Suprapubic skin (tissue), 4 donors: ENCODE results near the gene SCN5A. TPM values are rescaled to one million over a fixed set of nuclear protein-coding genes. Genes with fewer than 3 reads are reported as not detected.
"Not testable (repeated sequence)": the region's sequence is repeated elsewhere in the genome, so short reads cannot be mapped to it uniquely, and the experiment has no call there.

ENCODE experiments used
- DNase-seq, 2 donors: peaks; one replicate each; pipeline ENCODE4 v3.0.0-alpha.2; 2019; ENCODE audit warnings: low spot score in 2 of 2
- H3K27ac ChIP-seq: fragments of 200-600 bp; sonication (generic); one replicate; pipeline ENCODE4 v1.5.1; 2019
- H3K27me3 ChIP-seq: fragments of 200-600 bp; sonication (generic); one replicate; pipeline ENCODE4 v1.5.1; 2019
- H3K36me3 ChIP-seq: fragments of 200-600 bp; sonication (generic); one replicate; pipeline ENCODE4 v1.5.1; 2019
- H3K4me1 ChIP-seq: fragments of 200-600 bp; sonication (generic); one replicate; pipeline ENCODE4 v1.5.1; 2019
- H3K4me3 ChIP-seq: fragments of 200-600 bp; sonication (generic); one replicate; pipeline ENCODE4 v1.5.1; 2019; ENCODE audit warnings: mild to moderate bottlenecking
- H3K9me3 ChIP-seq: fragments of 200-600 bp; sonication (generic); one replicate; pipeline ENCODE4 v1.5.1; 2019
- EP300 ChIP-seq: sonication (generic); formaldehyde crosslinking; IDR thresholded peaks from one replicate; pipeline ENCODE4 v1.6.1; 2017; ENCODE audit warnings: antibody characterized with exemption
- POLR2A ChIP-seq, 2 donors: fragments of 450-650 bp; IDR thresholded peaks; one replicate each; pipeline ENCODE4 v1.6.1; 2017; ENCODE audit warnings: antibody characterized with exemption in 2 of 2, mild to moderate bottlenecking in 2 of 2, moderate library complexity in 2 of 2
- POLR2AphosphoS5 ChIP-seq, 3 donors: sonication (generic); formaldehyde crosslinking; IDR thresholded peaks; one replicate each; pipeline ENCODE4 v1.6.1; 2017; ENCODE audit warnings: antibody characterized with exemption in 3 of 3
- whole genome bisulfite sequencing: methylation state at CpG from one replicate; pipeline ENCODE4 v1.1.5; 2018; 5-methylcytosine and 5-hydroxymethylcytosine counted together
- total RNA-seq, 4 donors: library from RNA; depleted of rRNA; stranded (reverse); fragments of >200 nt; gene quantifications; one replicate each; pipeline ENCODE4 v1.1.0, GENCODE V29; 2016
- TF ChIP-seq, protein P1 (sequence below), 2 donors: fragments of 200-600 bp in 1 of 2; fragments of 450-650 bp in 1 of 2; sonication (generic) in 1 of 2; IDR thresholded peaks; one replicate each; pipeline ENCODE4 v1.5.1; 2016 to 2019; ENCODE audit warnings: antibody characterized with exemption in 2 of 2, mild to moderate bottlenecking in 1 of 2, moderate library complexity in 1 of 2

SCN5A gene
- total RNA-seq, 4 donors from 2014 or later, result 0.15 to 1.1 (median 1.0) TPM; not detected in 1

DNA sequence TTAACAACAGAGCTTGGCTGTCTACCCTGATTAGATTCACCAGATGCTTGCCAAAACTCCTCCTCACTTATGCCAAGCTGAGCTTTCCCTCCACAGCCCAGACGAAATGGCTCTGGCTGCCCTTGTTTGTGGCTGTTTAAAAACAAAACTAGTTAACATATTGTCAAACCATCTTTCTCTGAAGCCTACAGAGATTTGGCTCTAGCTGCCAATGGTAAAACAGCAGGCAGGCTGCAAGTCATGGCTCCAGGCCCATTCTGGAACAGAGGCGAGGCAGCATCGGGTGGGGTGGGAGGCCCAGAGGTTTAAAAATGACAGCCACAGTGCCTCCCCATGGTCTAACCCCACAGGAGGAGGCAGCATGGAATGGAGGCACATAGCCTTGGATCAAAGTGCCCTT lies 75.9 kb downstream of the SCN5A start:
- Histone ChIP-seq H3K9me3 (no peaks in the 10 kb centered on the region), H3K4me3 (no peak overlapping the region), H3K27ac (no peak overlapping the region), H3K36me3 (no peaks in the 10 kb centered on the region), H3K27me3 (peaks cover 9% of the 10 kb centered on the region), H3K4me1 (no peaks in the 10 kb centered on the region)
- TF ChIP-seq, protein P1, sequence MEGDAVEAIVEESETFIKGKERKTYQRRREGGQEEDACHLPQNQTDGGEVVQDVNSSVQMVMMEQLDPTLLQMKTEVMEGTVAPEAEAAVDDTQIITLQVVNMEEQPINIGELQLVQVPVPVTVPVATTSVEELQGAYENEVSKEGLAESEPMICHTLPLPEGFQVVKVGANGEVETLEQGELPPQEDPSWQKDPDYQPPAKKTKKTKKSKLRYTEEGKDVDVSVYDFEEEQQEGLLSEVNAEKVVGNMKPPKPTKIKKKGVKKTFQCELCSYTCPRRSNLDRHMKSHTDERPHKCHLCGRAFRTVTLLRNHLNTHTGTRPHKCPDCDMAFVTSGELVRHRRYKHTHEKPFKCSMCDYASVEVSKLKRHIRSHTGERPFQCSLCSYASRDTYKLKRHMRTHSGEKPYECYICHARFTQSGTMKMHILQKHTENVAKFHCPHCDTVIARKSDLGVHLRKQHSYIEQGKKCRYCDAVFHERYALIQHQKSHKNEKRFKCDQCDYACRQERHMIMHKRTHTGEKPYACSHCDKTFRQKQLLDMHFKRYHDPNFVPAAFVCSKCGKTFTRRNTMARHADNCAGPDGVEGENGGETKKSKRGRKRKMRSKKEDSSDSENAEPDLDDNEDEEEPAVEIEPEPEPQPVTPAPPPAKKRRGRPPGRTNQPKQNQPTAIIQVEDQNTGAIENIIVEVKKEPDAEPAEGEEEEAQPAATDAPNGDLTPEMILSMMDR (IDR thresholded peaks at IDR 0.05), result no peak
- TF ChIP-seq POLR2AphosphoS5 (IDR thresholded peaks at IDR 0.05) (no peak), POLR2A (IDR thresholded peaks at IDR 0.05) (no peak), EP300 (no peak)
- DNase-seq, result peak in 1 of 2 donors; percentile 15
- 37% methylated on average over 3 of the region's 3 CpGs for WGBS

DNA sequence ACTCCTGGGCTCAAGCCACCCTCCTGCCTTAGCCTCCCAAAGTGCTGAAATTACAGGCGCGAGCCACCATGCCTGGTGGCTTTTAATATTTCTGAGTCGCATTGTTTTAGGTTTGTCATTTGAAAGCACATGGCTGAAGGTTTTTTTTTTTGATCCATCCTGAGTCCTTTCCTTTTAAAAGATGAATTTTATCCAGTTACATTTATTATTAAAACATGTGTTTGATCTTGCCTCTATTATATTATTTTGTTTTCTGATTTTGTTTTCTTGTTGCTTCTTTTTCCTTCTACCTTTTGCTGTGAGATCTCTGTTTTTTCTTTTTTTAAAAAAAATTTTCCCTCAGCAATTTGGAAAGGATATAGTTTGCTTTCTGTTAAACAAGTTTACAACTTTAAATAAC lies 76.4 kb downstream of the SCN5A start:
- peaks cover 9% of the 10 kb centered on the region for H3K27me3 ChIP-seq
- no peaks in the 10 kb centered on the region for H3K4me1 ChIP-seq
- no peak overlapping the region for H3K4me3 ChIP-seq
- WGBS, result 96% methylated on average over 3 of the region's 3 CpGs
- DNase-seq, result no peak
- H3K36me3 ChIP-seq, result no peaks in the 10 kb centered on the region
- TF ChIP-seq POLR2AphosphoS5 (IDR thresholded peaks at IDR 0.05) (no peak), POLR2A (IDR thresholded peaks at IDR 0.05) (no peak), EP300 (no peak)
- TF ChIP-seq, protein P1 (IDR thresholded peaks at IDR 0.05), result no peak
- no peaks in the 10 kb centered on the region for H3K9me3 ChIP-seq
- no peak overlapping the region for H3K27ac ChIP-seq

DNA sequence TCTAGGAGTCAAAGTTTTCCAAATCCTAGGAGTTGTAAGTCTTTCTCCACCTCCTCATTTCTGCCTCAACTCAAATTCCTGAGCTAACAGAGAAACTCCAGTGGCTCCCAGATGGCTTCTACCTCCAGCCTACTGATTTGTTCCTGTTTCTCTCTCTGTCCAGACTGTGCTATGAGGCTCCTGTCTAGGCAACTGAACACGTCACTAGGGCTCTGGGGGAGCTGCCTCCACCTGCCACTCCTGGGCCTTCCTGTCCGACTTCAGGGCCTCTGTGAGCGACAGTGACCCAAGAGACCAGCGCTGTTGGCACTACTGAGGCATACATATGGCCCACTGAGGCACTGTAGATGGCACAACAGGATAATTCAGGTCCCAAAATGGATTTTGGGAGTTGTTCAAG lies 82.0 kb downstream of the SCN5A start:
- H3K36me3 ChIP-seq, result no peaks in the 10 kb centered on the region
- TF ChIP-seq POLR2A (IDR thresholded peaks at IDR 0.05) (no peak), EP300 (no peak), POLR2AphosphoS5 (IDR thresholded peaks at IDR 0.05) (no peak)
- TF ChIP-seq, protein P1 (IDR thresholded peaks at IDR 0.05), result no peak
- WGBS, result 90% methylated on average over 4 of the region's 4 CpGs
- no peaks in the 10 kb centered on the region for H3K9me3 ChIP-seq
- peak in 1 of 2 donors; percentile 21 for DNase-seq
- H3K27ac ChIP-seq, result no peak overlapping the region
- no peak overlapping the region for H3K4me3 ChIP-seq
- H3K27me3 ChIP-seq, result no peaks in the 10 kb centered on the region
- H3K4me1 ChIP-seq, result no peaks in the 10 kb centered on the region

DNA sequence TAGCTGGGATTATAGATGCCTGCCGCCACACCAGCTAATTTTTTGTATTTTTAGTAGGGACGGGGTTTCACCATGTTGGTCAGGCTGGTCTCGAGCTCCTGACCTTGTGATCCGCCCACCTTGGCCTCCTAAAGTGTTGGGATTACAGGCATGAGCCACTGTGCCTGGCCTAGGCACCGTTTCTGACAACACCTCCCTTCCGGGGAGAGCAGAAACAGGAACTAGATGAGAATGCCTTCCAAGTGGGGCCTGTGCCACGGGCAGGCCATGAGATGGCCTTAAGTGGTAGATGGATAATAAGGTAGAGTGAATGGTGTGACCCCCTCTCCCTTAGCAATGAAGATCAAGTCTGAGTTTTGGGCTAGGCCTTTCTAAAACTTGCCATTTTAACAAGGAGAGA lies 82.7 kb downstream of the SCN5A start:
- WGBS, result 71% methylated on average over 7 of the region's 7 CpGs
- H3K27me3 ChIP-seq, H3K4me1 ChIP-seq, H3K4me3 ChIP-seq, H3K27ac ChIP-seq, H3K36me3 ChIP-seq, H3K9me3 ChIP-seq: not testable (repeated sequence)
- peak in 1 of 2 donors; percentile 24 for DNase-seq

DNA sequence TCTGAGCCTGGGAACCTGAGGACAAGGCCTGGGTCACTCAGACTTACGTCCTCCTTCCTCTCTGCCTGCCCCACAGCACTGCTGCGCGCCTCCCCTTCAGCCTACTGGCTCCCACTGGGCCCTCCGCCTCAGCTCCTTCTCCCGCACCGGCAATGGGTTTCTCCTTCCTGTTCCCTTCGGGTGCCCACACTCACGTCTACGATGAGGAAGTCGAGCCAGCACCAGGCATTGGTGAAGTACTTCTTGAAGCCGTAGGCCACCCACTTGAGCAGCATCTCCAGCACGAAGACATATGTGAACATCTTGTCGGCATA lies 83.3 kb downstream of the SCN5A start:
- no peaks in the 10 kb centered on the region for H3K36me3 ChIP-seq
- H3K27me3 ChIP-seq, result no peaks in the 10 kb centered on the region
- no peaks in the 10 kb centered on the region for H3K9me3 ChIP-seq
- 84% methylated on average over 13 of the region's 13 CpGs for WGBS
- H3K27ac ChIP-seq, result no peak overlapping the region
- no peak for TF ChIP-seq EP300
- TF ChIP-seq, protein P1 (IDR thresholded peaks at IDR 0.05), result no peak
- TF ChIP-seq POLR2AphosphoS5 (IDR thresholded peaks at IDR 0.05), result no peak
- TF ChIP-seq POLR2A (IDR thresholded peaks at IDR 0.05), result no peak
- peak; percentile 43 to 79 for DNase-seq
- no peaks in the 10 kb centered on the region for H3K4me1 ChIP-seq
- no peak overlapping the region for H3K4me3 ChIP-seq
